ENCODE measurements around the gene SSMEM1.

Gene SSMEM1

DNA sequence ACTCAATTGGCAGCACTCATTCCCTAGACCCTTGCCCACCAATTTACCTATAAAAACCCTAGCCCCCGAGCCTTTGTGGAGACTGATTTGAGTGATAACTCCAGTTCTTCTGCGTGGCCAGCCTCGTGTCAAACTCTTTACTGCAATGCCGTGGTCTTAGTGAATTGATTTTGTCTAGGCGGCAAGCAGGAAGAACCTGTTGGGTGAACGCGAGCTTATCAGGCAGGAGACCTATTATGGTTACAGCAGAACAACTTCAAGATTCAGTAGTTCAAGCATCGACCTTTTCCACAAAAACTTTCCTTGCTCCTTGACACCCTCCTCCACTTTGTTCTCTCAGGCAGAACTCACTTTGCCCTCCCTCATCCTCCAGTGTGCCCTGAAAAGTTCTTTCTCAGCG, 12.2 kb downstream of the SSMEM1 start:
- Histone ChIP-seq H3K9me2 (replicated peaks; ENCODE audit: insufficient read depth, low read length) (no peaks in the 10 kb centered on the region), H3K27me3 (ENCODE audit: low read length) (no peaks in the 10 kb centered on the region), H3F3A (ENCODE audit: insufficient read depth) (no peaks in the 10 kb centered on the region), H3K36me3 (ENCODE audit: low read length) (no peaks in the 10 kb centered on the region), H3K9ac (ENCODE audit: low read length) (no peak overlapping the region), H3K4me3 (ENCODE audit: insufficient read depth, low read length, poor library complexity, severe bottlenecking) (no peak overlapping the region), H2AFZ (ENCODE audit: low read depth, low read length, severe bottlenecking) (no peak overlapping the region), H3K9me3 (ENCODE audit: insufficient read depth, low read length) (no peaks in the 10 kb centered on the region), H3K79me2 (ENCODE audit: insufficient read depth, low read length) (no peaks in the 10 kb centered on the region), H3K4me2 (ENCODE audit: low read depth, low read length, poor library complexity, severe bottlenecking) (no peak overlapping the region), H4K20me1 (ENCODE audit: low read depth, low read length) (no peaks in the 10 kb centered on the region), H3K27ac (ENCODE audit: low read depth, low read length) (no peak overlapping the region)
- TF ChIP-seq, protein P1, sequence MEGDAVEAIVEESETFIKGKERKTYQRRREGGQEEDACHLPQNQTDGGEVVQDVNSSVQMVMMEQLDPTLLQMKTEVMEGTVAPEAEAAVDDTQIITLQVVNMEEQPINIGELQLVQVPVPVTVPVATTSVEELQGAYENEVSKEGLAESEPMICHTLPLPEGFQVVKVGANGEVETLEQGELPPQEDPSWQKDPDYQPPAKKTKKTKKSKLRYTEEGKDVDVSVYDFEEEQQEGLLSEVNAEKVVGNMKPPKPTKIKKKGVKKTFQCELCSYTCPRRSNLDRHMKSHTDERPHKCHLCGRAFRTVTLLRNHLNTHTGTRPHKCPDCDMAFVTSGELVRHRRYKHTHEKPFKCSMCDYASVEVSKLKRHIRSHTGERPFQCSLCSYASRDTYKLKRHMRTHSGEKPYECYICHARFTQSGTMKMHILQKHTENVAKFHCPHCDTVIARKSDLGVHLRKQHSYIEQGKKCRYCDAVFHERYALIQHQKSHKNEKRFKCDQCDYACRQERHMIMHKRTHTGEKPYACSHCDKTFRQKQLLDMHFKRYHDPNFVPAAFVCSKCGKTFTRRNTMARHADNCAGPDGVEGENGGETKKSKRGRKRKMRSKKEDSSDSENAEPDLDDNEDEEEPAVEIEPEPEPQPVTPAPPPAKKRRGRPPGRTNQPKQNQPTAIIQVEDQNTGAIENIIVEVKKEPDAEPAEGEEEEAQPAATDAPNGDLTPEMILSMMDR (IDR thresholded peaks at IDR 0.05; ENCODE audit: insufficient read depth, low read length, poor library complexity, severe bottlenecking) = no peak
- no peak for TF ChIP-seq EZH2phosphoT487 (conservative IDR thresholded peaks at IDR 0.05; ENCODE audit: low read length)

DNA sequence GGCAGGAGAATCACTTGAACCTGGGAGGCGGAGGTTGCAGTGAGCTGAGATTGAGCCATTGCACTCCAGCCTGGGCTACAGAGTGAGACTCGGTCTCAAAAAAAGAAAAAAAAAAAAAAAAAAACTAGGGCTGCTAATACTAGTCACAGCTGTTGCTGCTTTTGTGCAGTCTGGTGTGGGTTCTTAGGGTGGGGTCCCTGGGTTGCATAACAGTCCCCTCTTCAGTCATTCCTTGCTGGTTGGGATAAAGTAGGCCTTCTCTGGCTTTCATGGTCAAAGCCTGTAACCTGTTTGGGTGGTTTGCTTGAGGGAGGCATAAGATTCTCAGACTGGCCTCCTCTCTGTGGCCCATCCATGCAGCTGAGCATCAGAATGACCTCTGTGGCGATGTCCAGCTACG, 14.1 kb downstream of the SSMEM1 start:
- Histone ChIP-seq H3K27me3 (ENCODE audit: low read length) (no peaks in the 10 kb centered on the region), H2AFZ (ENCODE audit: low read depth, low read length, severe bottlenecking) (no peak overlapping the region), H3K27ac (ENCODE audit: low read depth, low read length) (no peak overlapping the region), H3K9me2 (replicated peaks; ENCODE audit: insufficient read depth, low read length) (no peaks in the 10 kb centered on the region), H4K20me1 (ENCODE audit: low read depth, low read length) (no peaks in the 10 kb centered on the region), H3F3A (ENCODE audit: insufficient read depth) (no peaks in the 10 kb centered on the region), H3K4me3 (ENCODE audit: insufficient read depth, low read length, poor library complexity, severe bottlenecking) (no peak overlapping the region), H3K79me2 (ENCODE audit: insufficient read depth, low read length) (no peaks in the 10 kb centered on the region), H3K9me3 (ENCODE audit: insufficient read depth, low read length) (no peaks in the 10 kb centered on the region), H3K36me3 (ENCODE audit: low read length) (no peaks in the 10 kb centered on the region), H3K9ac (ENCODE audit: low read length) (no peak overlapping the region), H3K4me2 (ENCODE audit: low read depth, low read length, poor library complexity, severe bottlenecking) (no peak overlapping the region)
- TF ChIP-seq, protein P1 (IDR thresholded peaks at IDR 0.05; ENCODE audit: insufficient read depth, low read length, poor library complexity, severe bottlenecking) = no peak
- no peak for TF ChIP-seq EZH2phosphoT487 (conservative IDR thresholded peaks at IDR 0.05; ENCODE audit: low read length)

DNA sequence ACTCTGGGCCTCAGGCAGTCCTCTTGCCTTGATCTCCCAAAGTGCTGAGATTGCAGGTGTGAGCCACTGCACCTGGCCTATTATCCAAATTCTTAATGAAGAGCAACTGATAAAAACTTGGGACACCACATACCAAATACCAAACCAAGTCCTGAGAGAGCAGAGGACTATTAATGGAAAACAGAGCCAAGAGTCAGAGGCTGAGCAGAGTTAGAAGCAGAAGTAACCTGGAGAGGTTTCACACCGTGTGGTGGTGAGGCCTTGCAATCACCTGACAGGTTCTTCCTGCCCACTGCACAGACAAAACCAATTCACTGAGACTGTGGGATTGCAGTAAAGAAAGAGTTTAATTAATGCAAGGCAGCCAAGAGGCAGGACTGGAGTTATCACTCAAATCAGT, 16.0 kb downstream of the SSMEM1 start:
- TF ChIP-seq EZH2phosphoT487 (conservative IDR thresholded peaks at IDR 0.05; ENCODE audit: low read length) = no peak
- TF ChIP-seq, protein P1 (IDR thresholded peaks at IDR 0.05; ENCODE audit: insufficient read depth, low read length, poor library complexity, severe bottlenecking) = no peak
- no peak overlapping the region for H3K4me3 ChIP-seq (ENCODE audit: insufficient read depth, low read length, poor library complexity, severe bottlenecking)
- no peaks in the 10 kb centered on the region for H3K27me3 ChIP-seq (ENCODE audit: low read length)
- H3K9me2 ChIP-seq (replicated peaks; ENCODE audit: insufficient read depth, low read length) = no peaks in the 10 kb centered on the region
- no peaks in the 10 kb centered on the region for H3K79me2 ChIP-seq (ENCODE audit: insufficient read depth, low read length)
- no peaks in the 10 kb centered on the region for H3K9me3 ChIP-seq (ENCODE audit: insufficient read depth, low read length)
- H4K20me1 ChIP-seq (ENCODE audit: low read depth, low read length) = no peaks in the 10 kb centered on the region
- H2AFZ ChIP-seq (ENCODE audit: low read depth, low read length, severe bottlenecking) = peak overlapping the region; percentile 72
- H3F3A ChIP-seq (ENCODE audit: insufficient read depth) = peaks cover 9% of the 10 kb centered on the region
- peak overlapping the region; percentile 25 for H3K4me2 ChIP-seq (ENCODE audit: low read depth, low read length, poor library complexity, severe bottlenecking)
- H3K27ac ChIP-seq (ENCODE audit: low read depth, low read length) = peak overlapping the region; percentile 51
- H3K36me3 ChIP-seq (ENCODE audit: low read length) = no peaks in the 10 kb centered on the region
- H3K9ac ChIP-seq (ENCODE audit: low read length) = peak overlapping the region; percentile 0; the same call in 1 of the 2 replicates

Data from SU-DHL-6 (cell line).